Ovary (tissue), 9 donors: Measurements from ENCODE around the gene FAAH. TPM values are rescaled to one million over a fixed set of nuclear protein-coding genes. Genes with fewer than 3 reads are reported as not detected.

ENCODE experiments used
- DNase-seq, 5 donors: peaks; one replicate each; pipeline ENCODE4 v3.0.0-alpha.2; 2019 to 2020
- H3K27ac ChIP-seq, 2 donors: fragments of 200-600 bp; one replicate each; pipeline versions ENCODE4 v1.5.1 to v1.8.0; 2019 to 2022
- H3K27me3 ChIP-seq: fragments of 200-600 bp; one replicate; pipeline ENCODE4 v1.8.0; 2022
- H3K36me3 ChIP-seq: fragments of 200-600 bp; sonication (generic); one replicate; pipeline ENCODE4 v1.5.1; 2019
- H3K4me1 ChIP-seq: one replicate; pipeline ENCODE4 v1.8.1; 2013; ENCODE audit warnings: mild to moderate bottlenecking, moderate library complexity; ENCODE audit not compliant: insufficient read depth
- H3K4me3 ChIP-seq: fragments of 200-600 bp; sonication (generic); one replicate; pipeline ENCODE4 v1.5.1; 2017
- H3K9me3 ChIP-seq, 2 donors: fragments of 200-600 bp in 1 of 2; sonication (generic) in 1 of 2; one replicate each; pipeline versions ENCODE4 v1.5.1 to v1.8.1; 2013 to 2019; ENCODE audit warnings: mild to moderate bottlenecking in 1 of 2, moderate library complexity in 1 of 2
- EP300 ChIP-seq: sonication (generic); formaldehyde crosslinking; IDR thresholded peaks from one replicate; pipeline ENCODE4 v1.6.1; 2017; ENCODE audit warnings: antibody characterized with exemption
- POLR2A ChIP-seq: fragments of 450-650 bp; IDR thresholded peaks from one replicate; pipeline ENCODE4 v1.6.1; 2017; ENCODE audit warnings: antibody characterized with exemption, mild to moderate bottlenecking, moderate library complexity
- WGBS, 3 donors: extraction: QIAGEN DNeasy Blood & Tissue Kit in 1 of 3; methylation state at CpG; one replicate each; pipeline versions ENCODE4 v1.1.5 to v1.1.7; 2013 to 2017; 5-methylcytosine and 5-hydroxymethylcytosine counted together
- intact Hi-C, 4 donors: fragments of 100-400 bp; cut with DNase I; formaldehyde crosslinking; loops; one replicate each; pipeline versions ENCODE4 v1.11.0 to v1.15.1; 2022 to 2023
- polyA plus RNA-seq, 2 donors: library from polyadenylated mRNA; stranded (reverse); fragments of 200-250 nt in 1 of 2; fragments of 350-450 nt in 1 of 2; fragmentation: Illumina TruSeq in 1 of 2; extraction: RNeasy Lipid Tissue Mini Kit (QIAGEN cat#74804) in 1 of 2; gene quantifications; one replicate each; pipeline ENCODE4 v1.2.3, GENCODE V29; 2013 to 2014
- total RNA-seq, 7 donors: library from RNA; depleted of rRNA in 2 of 7; stranded (reverse); fragments of >200 nt in 2 of 7; fragmentation: NEBNext Ultra II Directional in 3 of 7; extraction: Animal tissue kit (Norgen Biotek cat#: 25700) in 3 of 7; gene quantifications; one replicate each; pipeline versions ENCODE4 v1.1.0 to v1.2.4, GENCODE V29; 2016 to 2023
- TF ChIP-seq, protein P1 (sequence below), 3 donors: fragments of 450-650 bp in 2 of 3; fragments of 200-600 bp in 1 of 3; IDR thresholded peaks; one replicate each; pipeline versions ENCODE4 v1.5.1 to v1.8.0; 2016 to 2022; ENCODE audit warnings: antibody characterized with exemption in 3 of 3, mild to moderate bottlenecking in 1 of 3
- donor health status: DM: no; HTN: no; CAD: no; lungs with moderate emphysema.
- donor health status: DM: no; HTN: no; CAD: no.
- donor health status: Bipolar disorder and iron deficiency.
- donor health status: DM: yes; HTN: yes; CAD: no.
- donor health status: DM: no; HTN: no; CAD: no.
- donor health status: DM: yes; HTN: yes; CAD: no.

The FAAH gene
- total and polyA plus RNA-seq, 9 donors, result 1.3 to 32.7 (median 8.4) TPM

DNA sequence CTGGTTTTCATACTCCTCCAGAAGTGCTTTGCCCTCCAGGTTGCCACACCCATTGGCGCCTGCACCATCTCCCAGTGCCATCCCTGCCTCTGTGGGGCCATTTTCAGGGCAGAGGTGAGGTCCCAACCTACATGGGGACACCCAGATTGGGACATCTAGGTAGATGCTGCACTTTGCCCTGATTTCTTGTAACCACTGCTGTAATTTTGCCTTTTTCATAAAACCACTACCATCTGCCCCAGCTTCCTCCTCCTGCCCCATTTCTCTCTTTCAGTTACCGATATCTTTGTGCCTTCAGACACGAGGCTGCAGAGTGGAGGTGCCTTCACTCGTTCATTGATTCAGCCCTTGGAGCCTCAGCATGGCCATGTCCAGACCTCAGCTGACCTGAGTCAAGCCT, 21.4 kb downstream of the FAAH start:
- DNase-seq, result no peak
- H3K9me3 ChIP-seq, result no peaks in the 10 kb centered on the region
- no peaks in the 10 kb centered on the region for H3K36me3 ChIP-seq
- no peak overlapping the region for H3K27ac ChIP-seq
- WGBS, 3 donors, result 73 to 78% (median 73%) methylated on average over 4 of the region's 4 CpGs
- H3K27me3 ChIP-seq, result no peaks in the 10 kb centered on the region
- no peaks in the 10 kb centered on the region for H3K4me1 ChIP-seq
- TF ChIP-seq EP300 (no peak), POLR2A (no peak)
- TF ChIP-seq, protein P1, sequence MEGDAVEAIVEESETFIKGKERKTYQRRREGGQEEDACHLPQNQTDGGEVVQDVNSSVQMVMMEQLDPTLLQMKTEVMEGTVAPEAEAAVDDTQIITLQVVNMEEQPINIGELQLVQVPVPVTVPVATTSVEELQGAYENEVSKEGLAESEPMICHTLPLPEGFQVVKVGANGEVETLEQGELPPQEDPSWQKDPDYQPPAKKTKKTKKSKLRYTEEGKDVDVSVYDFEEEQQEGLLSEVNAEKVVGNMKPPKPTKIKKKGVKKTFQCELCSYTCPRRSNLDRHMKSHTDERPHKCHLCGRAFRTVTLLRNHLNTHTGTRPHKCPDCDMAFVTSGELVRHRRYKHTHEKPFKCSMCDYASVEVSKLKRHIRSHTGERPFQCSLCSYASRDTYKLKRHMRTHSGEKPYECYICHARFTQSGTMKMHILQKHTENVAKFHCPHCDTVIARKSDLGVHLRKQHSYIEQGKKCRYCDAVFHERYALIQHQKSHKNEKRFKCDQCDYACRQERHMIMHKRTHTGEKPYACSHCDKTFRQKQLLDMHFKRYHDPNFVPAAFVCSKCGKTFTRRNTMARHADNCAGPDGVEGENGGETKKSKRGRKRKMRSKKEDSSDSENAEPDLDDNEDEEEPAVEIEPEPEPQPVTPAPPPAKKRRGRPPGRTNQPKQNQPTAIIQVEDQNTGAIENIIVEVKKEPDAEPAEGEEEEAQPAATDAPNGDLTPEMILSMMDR (IDR thresholded peaks at IDR 0.05), result no peak
- H3K4me3 ChIP-seq, result no peak overlapping the region
- intact Hi-C loops, result loop anchor here in 1 of 4 donors (10.0 kb wide), 1 partner anchor 309 kb away; no protein-coding TSS in a partner anchor

DNA sequence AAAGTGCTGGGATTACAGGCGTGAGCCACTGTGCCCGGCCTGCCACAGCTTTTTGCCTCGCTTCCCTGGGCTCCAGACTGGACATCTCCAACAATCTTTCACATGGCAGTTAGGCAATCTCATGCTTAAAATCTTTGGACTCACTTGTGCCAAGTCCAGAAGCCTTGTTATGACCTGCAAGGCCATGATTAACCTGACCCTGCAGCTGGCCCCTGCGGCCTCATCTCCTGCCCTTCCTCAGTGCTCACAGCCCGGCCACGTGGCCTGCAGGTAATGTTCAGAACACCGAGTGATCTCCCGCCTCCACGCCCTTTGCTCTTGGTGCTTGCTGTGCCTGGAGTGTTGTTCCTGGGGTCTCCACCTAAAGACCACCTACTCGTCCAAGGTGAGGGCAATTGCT, 24.9 kb downstream of the FAAH start:
- Histone ChIP-seq H3K27me3 (no peaks in the 10 kb centered on the region), H3K4me1 (no peaks in the 10 kb centered on the region), H3K9me3 (no peaks in the 10 kb centered on the region), H3K36me3 (no peaks in the 10 kb centered on the region), H3K4me3 (no peak overlapping the region), H3K27ac (no peak overlapping the region)
- WGBS, 3 donors, result 80 to 85% (median 81%) methylated on average over 10 of the region's 10 CpGs
- intact Hi-C loops, result loop anchor here in 1 of 4 donors (10.0 kb wide), 1 partner anchor 306 kb away; no protein-coding TSS in a partner anchor
- TF ChIP-seq EP300 (no peak), POLR2A (no peak)
- TF ChIP-seq, protein P1 (IDR thresholded peaks at IDR 0.05), result no peak
- DNase-seq, result no peak

DNA sequence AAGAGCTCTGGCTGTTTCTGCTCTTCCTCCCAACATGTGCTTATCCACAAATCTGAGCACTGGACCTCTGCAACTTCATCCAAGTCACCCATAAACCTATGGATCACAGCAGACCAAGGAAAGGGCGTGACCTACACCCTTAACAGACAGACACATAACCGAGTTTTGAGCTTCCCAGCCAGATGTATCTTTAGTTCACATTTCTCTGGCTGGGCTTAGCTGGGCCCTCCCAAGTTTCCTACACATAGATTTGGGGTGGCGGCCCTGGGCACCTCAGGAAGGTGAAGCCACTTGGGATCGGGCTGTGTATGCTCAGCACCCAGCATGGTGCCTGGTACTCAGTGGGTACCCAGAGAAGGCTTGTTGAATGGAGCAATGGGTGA, 26.4 kb downstream of the FAAH start:
- H3K27ac ChIP-seq, result no peak overlapping the region
- intact Hi-C loops, result no loop called here
- no peaks in the 10 kb centered on the region for H3K27me3 ChIP-seq
- TF ChIP-seq, protein P1 (IDR thresholded peaks at IDR 0.05), result no peak
- TF ChIP-seq EP300 (no peak), POLR2A (no peak)
- 76 to 79% (median 78%) methylated on average over 4 of the region's 4 CpGs for WGBS, 3 donors
- no peaks in the 10 kb centered on the region for H3K9me3 ChIP-seq
- no peak for DNase-seq
- H3K4me3 ChIP-seq, result no peak overlapping the region
- no peaks in the 10 kb centered on the region for H3K36me3 ChIP-seq
- no peaks in the 10 kb centered on the region for H3K4me1 ChIP-seq

- Histone ChIP-seq H3K27me3 (no peaks in the 10 kb centered on the region), H3K27ac (no peak overlapping the region), H3K4me3 (no peak overlapping the region), H3K4me1 (no peaks in the 10 kb centered on the region), H3K36me3 (no peaks in the 10 kb centered on the region), H3K9me3 (no peaks in the 10 kb centered on the region)
- TF ChIP-seq EP300, result no peak
- TF ChIP-seq, protein P1 (IDR thresholded peaks at IDR 0.05), result no peak
- TF ChIP-seq POLR2A, result no peak
- DNase-seq, result no peak
- 48 to 53% (median 52%) methylated on average over 5 of the region's 5 CpGs for WGBS, 3 donors
- intact Hi-C loops, result no loop called here
Measured at GRCh38 chr1:46421739-46422138, 27.6 kb downstream of the FAAH start.
